Sciatic nerve (tissue), 2 donors: ENCODE results near the gene HOATZ. TPM values are rescaled to one million over a fixed set of nuclear protein-coding genes. Genes with fewer than 3 reads are reported as not detected.
A peak's percentile ranks its signal among the peaks of the same experiment; 100 is the strongest.

Experiments used
- ATAC-seq: fragments of 200-7000 bp; cut with Tn5 transposase; one replicate; pipeline ENCODE4 v1.9.1; 2020; ENCODE audit warnings: mild to moderate bottlenecking, moderate library complexity
- DNase-seq: peaks from one replicate; pipeline ENCODE4 v3.0.0-alpha.2; 2020; ENCODE audit warnings: low spot score
- intact Hi-C: fragments of 100-400 bp; cut with DNase I; formaldehyde crosslinking; loops from one replicate; pipeline ENCODE4 v1.14.2; 2022
- total RNA-seq: library from RNA; stranded (reverse); fragmentation: NEBNext Ultra II Directional; extraction: Animal tissue kit (Norgen Biotek cat#: 25700); gene quantifications from one replicate; pipeline ENCODE4 v1.2.1, GENCODE V29; 2021
- donor health status: DM: no; HTN: no; CAD: no.
- donor health status: DM: no; HTN: no; CAD: no.

The HOATZ gene
- total RNA-seq, 1 donor from 2014 or later = not detected

DNA sequence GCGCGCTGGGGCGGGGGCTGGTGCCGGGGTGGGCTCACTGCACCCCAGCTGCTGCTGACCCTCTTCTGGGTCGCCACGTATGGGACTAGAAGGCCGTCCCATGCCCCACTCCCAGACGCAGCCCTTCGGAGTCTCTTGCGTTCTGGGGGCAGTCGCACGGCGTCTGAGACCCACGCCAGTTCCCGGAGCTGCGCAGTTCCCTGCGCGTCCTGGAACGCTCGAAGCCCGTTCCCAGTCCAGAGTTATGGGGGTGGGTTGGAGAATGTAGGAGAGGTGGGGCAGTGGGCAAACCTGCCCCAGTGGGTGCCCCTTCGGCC, 26.3 kb downstream of the HOATZ start:
- ATAC-seq = peak; percentile 52
- intact Hi-C loops = no loop called here
- DNase-seq = no peak

DNA sequence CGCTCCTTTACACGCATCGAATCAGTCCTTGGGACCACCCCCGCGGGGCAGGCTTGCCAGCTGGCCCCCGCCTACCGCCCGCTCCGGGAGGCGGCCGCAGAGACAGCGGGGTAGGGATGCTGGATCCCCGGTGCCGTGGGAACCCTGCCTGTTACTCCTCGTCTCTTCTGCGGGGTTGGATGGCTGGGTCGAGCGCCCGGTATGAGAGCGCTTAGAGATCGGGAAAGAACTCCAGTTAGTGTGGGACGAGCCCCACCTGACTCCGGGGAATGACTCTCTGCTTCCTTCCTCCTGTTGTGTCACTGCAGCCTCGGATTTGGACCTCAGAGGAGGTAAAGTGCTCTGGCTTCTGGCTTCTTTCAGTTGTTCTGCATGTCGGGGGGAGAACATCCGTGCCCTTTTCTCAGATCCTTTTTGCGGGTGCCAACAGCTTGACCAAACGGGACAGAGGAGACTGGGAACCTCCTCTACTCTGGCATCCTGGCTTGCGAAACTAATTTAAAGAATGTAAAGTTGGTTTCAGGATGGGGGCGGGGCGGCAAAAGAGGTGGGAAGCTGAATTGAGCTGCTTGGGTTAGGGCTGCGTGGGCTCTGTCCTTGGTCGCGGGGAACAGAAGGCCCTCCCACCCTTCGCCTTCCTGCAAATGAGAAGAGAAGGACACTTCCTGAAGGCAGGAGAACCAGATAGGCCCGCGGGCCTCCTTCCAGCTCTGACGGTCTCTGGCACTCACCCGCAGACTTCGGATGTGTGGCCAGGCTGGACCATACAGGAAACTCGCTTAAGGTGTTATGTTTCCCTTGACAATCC, 26.9 kb downstream of the HOATZ start:
- intact Hi-C loops = no loop called here
- DNase-seq = no peak
- ATAC-seq = peak; percentile 77

DNA sequence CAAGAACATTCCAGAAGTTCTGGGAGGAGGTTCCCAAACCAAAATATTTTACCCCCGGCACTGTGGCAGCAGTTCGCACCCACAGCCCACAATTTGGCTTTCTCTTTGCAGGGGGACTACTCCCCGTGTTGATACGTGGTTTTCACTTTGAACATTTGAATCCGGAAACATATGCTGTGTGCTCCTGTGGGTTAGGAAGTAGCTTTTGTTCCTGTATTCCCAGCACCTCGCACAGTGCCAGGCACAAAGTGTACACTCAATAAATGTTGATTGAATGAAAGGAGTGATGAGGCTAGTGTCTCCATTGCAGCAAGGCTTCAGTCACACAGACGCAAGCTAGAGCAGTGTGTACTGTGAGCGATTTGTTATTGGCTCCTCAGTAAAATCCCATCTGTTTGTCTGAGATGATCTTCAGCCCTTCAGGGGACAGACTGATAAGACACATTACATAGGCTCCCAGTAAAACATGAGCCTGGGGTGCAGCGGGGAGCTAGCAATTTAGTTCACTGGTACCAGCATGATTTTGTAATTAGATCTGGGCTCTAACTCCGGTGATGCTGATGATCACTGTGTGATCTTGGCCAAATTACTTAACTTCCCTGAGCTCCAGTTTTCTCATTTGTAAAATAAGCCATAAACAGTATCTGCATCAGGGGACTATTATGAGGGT, 28.2 kb downstream of the HOATZ start:
- no peak for ATAC-seq
- DNase-seq = no peak
- intact Hi-C loops = no loop called here

DNA sequence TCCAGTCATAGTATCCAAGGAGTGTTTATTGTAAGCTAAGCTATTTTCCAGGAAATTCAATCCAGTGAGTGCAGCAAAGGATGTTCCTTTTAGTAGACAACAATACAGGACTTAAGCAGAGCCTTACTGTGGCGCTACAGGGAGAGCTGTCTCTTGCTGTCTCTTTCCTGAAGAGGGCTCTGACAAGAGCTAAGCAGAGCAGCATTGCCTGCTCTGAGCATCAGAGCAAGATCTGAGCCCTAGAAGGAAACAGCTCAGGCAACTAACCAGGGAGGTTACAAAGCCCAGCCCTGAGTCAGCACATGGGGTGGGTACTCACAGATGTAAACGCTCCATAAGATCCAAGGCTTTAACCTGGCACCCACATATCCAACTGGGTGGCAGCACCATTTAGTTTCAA, 33.9 kb downstream of the HOATZ start:
- intact Hi-C loops = no loop called here
- ATAC-seq = no peak

DNA sequence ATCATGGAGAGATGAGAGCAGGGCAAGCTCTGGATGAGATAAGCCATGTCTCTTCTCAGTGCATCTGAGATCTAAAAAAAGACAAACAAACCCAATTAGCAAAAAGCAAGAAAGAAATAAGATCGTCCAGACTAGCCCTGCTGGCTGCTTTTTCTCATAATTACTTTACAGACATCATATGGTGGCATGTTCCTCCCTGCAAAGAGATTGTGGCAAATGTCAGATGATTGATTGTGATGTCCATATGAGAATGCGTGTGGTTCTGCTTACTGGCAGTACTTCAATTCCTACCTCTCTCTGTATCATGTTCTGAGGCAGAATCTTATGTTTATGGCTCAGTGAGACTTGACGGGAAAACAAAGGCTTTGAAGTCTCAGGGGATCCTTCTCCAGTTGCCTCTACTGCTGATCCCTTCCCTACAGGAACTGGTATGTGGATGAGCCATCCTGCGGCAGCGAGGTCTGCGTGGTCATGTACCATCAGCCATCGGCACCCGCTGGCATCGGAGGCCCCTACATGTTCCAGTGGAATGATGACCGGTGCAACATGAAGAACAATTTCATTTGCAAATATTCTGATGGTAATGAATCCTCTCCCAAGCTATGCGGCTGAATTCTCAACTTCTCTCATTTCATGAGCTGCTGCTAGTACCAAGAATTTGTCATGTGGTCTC, 34.8 kb downstream of the HOATZ start:
- ATAC-seq (no peak), DNase-seq (no peak)
- intact Hi-C loops = no loop called here

More for the DNA sequence above, 33.9 kb downstream of the HOATZ start:
- DNase-seq = no peak

DNA sequence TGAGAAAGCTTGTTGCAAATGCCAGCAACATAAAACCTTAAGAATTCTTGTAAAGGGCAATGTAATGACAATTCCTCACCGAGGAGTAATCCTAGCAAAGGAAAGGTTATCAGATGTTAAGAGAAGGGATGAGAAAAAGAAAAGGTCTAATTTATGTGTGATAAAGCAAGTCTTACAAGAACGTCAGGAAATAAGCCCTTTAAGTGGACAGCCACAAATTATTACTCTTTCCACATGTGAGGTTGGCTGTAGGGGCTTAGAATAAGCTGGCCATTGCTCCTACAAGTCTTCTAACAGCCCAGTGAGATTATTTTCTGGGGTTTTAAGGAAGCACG, 35.3 kb downstream of the HOATZ start:
- intact Hi-C loops = no loop called here
- ATAC-seq (no peak), DNase-seq (no peak)

DNA sequence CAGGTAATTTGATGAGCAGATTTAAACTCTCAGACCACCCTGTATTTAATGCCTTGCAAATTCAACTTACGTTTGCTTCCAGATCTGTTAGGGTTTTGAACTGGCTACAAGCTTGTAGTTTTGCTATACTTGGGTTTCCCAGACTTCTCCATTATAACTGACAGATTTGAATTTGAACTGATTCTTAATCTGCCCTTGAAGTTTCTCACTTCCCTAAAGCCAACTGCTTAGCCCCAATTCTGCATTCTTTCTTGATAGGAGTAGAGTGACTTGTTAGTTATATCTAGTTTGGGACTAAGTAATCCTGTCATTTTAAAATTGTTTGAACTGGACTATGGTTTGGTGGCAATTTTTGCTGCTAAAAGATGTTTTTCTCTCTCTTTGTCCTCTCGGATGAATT, 35.7 kb downstream of the HOATZ start:
- no peak for ATAC-seq
- intact Hi-C loops = no loop called here
- no peak for DNase-seq

DNA sequence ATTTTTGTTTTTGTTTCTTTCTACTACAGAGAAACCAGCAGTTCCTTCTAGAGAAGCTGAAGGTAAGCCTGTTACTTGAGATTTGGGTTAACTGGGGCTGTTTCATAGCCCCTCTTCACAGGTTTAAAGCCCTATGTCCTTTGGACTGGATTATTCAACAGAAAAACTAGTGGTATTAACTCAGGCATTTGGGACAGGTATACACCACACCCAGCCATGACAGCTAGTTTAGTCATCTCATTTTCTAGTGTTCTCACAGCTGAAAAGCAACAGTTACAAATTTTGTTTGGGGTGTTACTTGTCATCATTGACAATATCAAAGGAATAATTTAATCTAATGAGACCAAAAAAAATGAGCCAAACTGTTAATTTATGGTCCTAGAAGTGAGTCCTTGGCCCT, 40.0 kb downstream of the HOATZ start:
- DNase-seq (no peak), ATAC-seq (no peak)
- intact Hi-C loops = no loop called here

DNA sequence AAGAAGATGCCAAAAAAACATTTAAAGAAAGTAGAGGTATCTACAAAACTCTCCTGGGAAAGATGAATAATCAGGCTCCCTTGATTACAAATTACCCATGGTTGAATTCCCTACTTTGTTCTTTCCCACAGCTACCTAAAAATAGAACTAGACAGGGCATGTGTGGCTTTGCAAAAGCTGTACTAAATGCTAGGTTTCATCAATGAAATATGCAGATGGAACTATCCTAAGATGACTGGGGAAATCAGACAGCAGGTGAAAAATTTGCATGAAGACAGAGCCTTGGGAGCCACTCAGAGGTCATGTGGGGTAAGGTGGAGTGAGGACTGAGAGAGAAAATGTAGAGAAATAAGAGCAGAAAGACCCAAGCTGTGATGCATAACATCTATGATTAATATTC, 40.7 kb downstream of the HOATZ start:
- DNase-seq (no peak), ATAC-seq (no peak)
- intact Hi-C loops = no loop called here

DNA sequence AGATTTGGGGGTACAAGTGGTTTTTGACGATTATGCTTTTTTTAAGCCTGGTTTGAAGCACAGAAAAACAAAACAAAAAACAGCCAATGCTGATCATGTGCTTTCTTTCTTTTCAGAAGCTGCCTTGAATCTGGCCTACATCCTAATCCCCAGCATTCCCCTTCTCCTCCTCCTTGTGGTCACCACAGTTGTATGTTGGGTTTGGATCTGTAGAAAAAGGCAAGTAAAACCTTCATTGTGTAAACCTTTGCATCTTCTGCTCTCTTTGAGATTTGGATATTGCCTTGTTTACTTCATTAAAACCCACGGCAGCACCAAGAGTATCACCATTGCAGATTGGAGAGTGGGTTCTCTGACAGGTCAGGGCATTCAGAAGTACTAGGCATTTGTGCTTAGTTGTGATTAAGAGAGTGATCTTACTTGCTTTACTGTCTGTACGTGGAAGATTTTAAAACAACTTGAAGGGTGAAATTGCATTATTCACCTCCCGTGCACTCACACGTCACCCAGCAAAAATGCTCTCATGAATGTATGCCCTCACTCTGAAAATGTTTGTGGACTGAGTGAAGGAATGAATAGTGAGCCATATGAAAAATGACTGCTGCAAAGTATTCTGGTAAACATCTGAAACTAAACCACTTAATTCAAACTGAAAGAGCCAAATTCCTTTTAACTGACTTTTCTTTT, 43.0 kb downstream of the HOATZ start:
- no peak for DNase-seq
- ATAC-seq = no peak
- intact Hi-C loops = no loop called here

DNA sequence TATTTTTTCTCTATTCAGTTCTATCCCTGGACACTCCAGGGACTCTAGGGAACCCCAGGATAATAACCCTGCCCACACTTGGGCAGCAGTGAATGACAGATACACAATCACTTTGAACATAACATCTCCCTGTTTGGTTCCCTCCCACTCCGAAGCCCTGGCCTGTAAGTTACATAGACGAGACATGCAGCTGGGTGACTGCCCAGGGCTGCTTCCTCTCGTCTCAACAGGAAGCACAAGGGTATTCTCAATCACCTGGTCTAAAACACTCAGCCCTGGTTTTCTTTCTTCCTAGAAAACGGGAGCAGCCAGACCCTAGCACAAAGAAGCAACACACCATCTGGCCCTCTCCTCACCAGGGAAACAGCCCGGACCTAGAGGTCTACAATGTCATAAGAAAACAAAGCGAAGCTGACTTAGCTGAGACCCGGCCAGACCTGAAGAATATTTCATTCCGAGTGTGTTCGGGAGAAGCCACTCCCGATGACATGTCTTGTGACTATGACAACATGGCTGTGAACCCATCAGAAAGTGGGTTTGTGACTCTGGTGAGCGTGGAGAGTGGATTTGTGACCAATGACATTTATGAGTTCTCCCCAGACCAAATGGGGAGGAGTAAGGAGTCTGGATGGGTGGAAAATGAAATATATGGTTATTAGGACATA, 45.4 kb downstream of the HOATZ start:
- DNase-seq (no peak), ATAC-seq (no peak)
- intact Hi-C loops = loop anchor here (10.0 kb wide), 1 partner anchor 285 kb away; no protein-coding TSS in a partner anchor

DNA sequence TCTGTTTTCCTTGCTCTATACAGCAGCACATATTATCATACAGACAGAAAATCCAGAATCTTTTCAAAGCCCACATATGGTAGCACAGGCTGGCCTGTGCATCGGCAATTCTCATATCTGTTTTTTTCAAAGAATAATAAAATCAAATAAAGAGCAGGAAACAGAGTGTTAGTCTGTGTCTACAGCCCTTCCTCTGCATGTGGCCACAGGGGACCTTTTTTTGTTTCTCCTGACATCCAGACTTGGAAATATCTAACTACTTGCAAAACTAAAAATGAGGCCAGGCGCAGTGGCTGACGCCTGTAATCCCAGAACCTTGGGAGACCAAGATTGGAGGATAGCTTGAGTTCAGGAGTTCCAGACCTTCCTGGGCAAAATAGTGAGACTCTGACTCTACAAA, 46.2 kb downstream of the HOATZ start:
- DNase-seq (no peak), ATAC-seq (peak; percentile 37)
- intact Hi-C loops = loop anchor here (10.0 kb wide), 1 partner anchor 284 kb away; no protein-coding TSS in a partner anchor

DNA sequence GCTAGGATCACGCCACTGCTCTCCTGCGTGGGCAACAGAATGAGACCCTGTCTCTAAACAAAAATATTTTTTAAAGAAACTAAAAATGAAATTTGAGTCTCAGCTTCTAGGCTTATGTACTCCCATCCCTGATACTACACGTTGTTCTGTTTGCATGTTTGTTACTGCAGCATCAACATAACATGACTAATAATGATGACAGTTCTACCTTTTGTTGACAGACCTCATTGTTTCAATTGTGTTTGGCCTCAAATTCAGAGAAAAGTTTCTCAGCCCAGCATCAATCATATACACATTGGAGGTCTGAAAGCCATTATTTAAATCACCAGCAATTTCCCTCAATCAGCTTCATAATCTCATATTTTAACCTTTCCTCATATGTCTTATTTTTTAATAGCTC, 46.7 kb downstream of the HOATZ start:
- ATAC-seq = no peak
- intact Hi-C loops = loop anchor here (10.0 kb wide), 1 partner anchor 283 kb away; no protein-coding TSS in a partner anchor

DNA sequence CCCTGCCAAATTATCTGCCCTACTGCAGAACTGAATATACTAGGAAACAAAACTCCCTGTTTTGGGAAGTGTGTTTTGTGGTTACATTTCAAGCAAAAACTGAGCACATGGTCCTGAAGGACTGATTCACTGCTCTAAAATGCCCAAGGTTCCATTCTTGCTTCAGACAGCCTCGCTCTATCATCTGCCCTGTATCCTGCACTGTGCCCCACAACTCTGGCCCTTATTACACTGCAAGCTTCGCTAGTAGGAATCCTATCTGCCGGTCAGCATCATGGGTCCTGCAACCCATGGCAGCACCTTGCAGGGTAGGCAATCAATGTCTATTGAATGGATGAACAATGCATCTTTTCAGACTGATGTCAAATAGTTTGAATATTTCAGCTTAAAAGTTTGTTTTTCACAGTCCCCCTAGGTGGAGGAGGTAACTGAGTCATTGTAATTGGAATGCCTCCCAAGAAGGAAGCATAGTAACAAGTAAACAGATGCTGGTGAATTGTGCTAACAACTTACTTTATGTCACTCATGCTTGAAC, 47.3 kb downstream of the HOATZ start:
- intact Hi-C loops = loop anchor here (10.0 kb wide), 1 partner anchor 283 kb away; no protein-coding TSS in a partner anchor
- ATAC-seq (no peak), DNase-seq (no peak)

More for the DNA sequence above, 46.7 kb downstream of the HOATZ start:
- no peak for DNase-seq

DNA sequence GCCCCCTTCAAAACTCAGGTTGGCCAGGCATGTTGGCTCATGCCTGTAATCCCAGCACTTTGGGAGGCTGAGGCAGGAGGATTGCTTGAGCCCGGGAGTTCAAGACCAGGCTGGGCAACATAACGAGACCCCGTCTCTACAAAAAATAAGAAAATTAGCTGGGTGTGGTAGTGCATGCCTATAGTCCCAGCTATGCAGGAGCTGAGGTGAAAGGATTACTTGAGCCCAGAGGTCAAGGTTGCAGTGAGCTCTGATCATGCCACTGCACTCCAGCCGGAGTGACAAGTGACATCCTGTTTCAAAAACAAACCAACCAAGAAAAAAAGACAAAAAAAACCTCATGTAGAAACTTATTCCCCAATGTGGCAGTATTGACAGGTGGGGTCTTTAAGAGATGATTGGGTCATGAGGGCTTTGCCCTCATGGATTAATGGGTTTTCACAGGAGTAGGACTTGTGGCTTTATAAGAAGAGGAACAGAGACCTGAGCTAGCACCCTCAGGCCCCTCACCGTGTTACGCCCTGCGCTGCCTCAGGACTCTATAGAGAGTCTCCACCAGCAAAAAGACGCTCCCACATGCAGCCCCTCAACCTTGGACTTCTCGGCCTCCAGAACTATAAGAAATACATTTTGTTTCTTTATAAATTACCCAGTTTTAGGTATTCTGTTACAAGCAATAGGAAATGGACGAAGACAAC, 48.3 kb downstream of the HOATZ start:
- intact Hi-C loops = loop anchor here (10.0 kb wide), 1 partner anchor 282 kb away; no protein-coding TSS in a partner anchor
- DNase-seq (no peak), ATAC-seq (no peak)

DNA sequence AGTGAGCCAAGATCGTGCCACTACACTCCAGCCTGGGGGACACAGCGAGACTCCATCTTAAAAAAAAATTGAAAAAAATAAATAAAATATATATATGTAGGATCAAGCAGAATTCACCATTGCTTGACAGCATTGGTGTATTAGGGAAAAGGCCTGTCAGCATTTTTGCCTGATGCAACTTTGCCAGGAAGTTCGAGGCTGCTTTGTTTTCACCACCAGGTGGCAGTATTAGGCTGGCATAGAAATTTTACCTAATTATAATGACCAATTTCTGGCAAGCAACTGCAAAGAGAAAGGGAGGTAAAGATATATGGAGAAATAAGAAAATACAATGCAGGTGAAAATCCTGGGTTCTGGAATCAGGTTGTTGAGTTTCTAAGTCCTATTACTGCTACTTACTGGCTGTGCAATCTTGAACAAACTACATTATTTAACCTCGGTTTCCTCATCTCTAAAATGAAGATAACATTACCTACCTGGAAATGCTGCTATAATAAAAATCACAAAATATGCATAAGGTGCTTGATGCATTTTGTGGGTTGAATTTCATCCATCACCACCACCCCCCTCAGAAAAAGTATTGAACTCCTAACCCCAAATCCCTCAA, 50.6 kb downstream of the HOATZ start:
- intact Hi-C loops = loop anchor here (10.0 kb wide), 1 partner anchor 280 kb away; no protein-coding TSS in a partner anchor
- ATAC-seq = peak; percentile 61

DNA sequence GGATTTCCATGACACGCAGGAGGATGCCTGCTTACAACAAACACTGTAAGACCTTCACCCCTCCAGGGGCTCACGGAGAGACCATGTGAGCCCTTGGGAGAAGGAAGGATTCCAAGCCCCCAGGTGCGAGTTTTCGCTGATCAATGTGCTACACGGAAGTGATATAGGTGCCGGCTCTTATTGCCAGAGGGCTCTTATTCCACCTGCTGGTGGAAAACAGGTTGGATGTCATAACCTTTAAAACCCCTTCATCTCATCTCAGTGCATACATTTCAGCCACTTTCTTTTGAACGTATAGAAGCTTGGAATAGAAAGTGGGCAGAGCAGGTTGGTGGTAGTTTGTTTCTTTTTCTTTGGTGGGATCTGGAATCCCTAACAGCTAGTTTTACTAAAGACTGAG, 51.7 kb downstream of the HOATZ start:
- intact Hi-C loops = loop anchor here (10.0 kb wide), 1 partner anchor 278 kb away; no protein-coding TSS in a partner anchor
- DNase-seq (no peak), ATAC-seq (no peak)

More for the DNA sequence above, 50.6 kb downstream of the HOATZ start:
- peak; percentile 81 for DNase-seq
